Kidney glomerular epithelial cell (primary cell): ENCODE data around the gene GALK2.
"Not testable (repeated sequence)": the region's sequence is repeated elsewhere in the genome, so short reads cannot be mapped to it uniquely, and the experiment has no call there.

Source experiments
- DNase-seq: peaks from one replicate; lab custom pipeline; 2025; lab: John Stamatoyannopoulos, UW

The GALK2 gene

DNA sequence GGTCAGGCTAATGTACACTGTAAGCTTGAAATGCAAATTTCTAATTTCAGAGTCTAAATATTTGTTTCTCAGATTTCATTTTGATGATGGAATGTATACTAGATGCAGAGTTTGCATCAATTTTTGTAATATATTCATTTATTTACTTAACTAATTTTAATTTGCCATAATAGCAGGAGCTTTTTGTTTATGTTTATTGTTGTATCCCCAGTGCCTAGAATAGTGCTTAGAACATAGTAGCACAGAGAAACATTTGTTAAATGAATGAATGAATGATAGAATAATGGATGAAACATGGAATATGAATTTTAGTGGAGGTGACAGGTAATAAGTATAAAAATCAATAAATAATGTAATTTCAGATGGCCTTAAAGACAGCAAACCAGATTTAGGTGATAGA is 5.2 kb upstream of the GALK2 start:
- DNase-seq: no peak

DNA sequence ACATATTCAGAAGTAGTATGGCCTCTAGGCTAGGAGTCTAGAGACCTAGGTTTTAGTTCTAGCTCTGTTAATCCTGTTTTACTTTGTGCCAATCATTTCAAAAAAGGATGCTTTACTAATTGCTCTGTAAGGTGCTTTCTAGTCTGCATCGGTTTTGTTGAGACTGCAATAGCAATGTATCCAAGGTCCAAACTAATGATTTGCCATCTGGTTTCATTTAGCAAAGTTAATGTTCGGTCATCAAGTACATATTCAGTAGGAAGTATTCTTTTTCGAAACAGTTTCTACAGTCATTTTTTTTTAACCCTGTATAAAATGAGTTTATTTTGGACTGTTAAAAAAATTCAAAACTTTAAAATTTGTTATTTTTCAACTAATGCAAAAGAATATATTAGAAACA is 2.0 kb upstream of the GALK2 start:
- no peak for DNase-seq

DNA sequence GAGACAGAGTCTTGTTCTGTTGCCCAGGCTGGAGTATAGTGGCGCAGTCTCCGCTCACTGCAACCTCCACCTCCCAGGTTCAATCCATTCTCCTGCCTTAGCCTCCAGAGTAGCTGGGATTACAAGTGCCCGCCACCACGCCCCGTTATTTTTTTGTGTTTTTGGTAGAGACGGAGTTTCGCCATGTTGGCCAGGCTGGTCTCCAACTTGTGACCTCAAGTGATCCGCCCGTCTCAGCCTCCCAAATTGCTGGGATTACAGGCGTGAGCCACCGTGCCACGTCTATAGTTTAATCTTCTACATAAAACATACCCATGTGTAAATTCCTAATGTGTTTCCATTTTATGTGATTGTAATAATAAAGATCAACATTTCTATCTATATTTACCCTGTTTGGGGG is 1.7 kb downstream of the GALK2 start:
- DNase-seq: no peak

DNA sequence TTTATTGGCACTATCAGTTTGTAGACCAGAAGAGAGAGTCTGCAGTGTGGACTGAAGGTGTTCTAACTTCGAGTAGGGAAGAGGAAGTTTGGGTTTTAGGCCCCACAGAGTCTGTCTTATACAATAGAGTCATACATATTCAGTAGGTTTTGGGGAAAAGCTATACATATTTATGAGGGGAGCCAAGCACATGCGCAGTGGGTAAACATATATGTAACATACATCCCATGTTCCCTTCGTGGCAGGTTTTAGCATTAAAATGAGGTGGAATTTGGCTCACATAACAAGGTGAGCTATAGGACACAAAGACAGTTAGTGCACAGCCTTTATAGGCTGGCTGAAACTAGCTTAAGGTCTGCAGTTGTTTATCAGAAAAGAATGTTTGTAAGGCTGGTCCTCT is 4.9 kb downstream of the GALK2 start:
- no peak for DNase-seq

DNA sequence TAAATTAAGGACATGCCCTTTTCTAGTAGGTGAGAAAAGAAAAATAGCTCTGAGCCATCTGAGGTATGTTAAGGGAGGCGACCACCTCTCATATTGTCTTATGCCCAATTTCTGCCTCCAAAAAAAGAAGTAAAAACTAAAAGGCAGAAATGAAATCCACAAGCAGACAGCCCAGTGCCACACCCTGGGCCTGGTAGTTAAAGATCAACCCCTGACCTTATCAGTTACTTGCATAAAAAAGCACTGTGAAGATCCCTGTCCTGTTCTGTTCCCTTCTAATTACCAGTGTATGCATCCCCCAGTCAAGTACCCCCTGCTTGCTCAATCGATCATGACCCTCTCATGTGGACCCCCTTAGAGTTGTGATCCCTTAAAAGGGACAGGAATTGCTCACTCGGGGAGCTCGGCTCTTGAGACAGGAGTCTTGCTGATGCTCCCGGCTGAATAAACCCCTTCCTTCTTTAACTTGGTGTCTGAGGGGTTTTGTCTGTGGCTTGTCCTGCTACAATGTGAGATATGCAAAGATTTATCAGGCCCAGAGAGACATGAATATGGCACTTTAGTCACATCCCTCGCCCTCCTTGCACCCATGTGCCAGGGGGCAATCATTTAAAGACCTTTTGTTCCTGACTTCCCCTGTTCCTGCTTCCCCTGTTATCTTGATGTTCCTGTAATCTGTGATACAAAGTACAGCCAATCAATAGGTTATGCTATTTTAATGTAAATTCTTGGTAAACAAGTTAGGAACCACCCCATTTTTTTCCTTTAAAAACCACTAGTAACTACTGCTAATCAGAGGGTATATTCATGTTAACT is 5.7 kb downstream of the GALK2 start:
- not testable (repeated sequence) for DNase-seq

DNA sequence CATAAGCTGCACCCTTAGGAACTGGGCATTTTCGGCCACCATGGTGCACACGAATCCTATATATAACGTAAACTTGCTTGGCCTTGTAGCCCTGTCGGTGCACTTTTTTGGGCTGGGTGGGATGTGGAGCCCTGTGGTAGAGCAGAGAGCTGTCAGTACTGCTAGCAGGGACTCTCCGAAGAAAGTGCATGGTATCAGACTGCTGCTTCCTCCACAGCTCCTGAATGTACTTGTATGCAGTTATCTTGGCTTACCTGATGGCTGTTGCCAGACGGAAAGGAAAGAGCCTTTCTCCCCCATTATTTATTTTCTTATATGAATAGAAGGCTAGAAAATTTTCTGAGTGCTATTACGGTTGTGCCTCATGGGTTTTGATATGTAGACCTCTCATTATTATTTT is 8.4 kb downstream of the GALK2 start:
- DNase-seq: no peak

DNA sequence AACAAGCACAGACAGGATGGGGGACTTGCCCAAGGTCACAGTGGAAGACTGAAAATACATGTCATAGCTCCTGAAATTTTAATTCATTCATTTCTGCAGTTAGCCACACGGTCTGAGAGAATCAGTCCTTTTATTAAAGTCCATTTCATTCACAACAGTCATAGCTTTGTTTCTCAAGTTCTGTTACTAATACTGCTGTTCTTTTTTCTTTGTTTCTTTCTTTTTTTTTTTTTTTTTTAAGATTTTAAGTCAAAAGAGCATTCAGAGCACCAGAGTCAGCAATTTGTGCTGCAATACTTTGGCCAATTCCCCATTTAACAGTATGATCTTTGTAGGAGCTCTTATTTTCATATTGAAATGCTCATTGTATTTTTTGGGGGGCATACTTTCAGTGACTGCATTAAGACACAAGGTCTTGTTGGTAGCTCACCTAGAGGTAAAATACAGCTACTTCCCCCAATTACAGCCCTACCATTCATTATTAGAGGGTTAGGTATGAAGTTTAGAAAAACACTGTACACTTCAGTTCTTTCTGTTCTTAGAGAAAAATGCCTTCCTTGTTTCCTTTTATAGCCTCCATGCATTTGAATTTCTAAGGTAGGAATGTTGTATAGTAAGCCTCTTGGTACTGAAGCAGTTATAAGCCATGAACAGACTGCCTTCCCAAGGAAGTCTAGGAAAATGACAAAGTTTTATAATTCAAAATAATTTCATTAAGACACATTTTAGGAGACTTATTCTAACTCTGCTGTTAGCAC is 9.6 kb downstream of the GALK2 start:
- no peak for DNase-seq

DNA sequence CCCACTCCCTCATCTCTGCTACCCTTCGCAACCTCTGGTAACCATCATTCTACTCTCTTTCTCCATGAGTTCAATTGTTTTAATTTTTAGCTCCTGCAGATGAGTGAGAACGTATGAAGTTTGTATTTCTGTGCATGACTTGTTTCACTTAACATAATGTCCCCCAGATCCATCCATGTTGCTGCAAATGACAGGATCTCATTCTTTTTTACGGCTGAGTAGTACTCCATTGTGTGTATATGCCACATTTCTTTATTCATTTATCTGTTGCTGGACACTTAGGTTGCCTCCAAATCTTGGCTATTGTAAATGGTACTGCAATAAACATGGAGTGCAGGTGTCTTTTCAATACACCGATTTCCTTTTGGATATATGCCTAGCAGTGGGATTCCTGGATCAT is 12.1 kb downstream of the GALK2 start:
- no peak for DNase-seq

DNA sequence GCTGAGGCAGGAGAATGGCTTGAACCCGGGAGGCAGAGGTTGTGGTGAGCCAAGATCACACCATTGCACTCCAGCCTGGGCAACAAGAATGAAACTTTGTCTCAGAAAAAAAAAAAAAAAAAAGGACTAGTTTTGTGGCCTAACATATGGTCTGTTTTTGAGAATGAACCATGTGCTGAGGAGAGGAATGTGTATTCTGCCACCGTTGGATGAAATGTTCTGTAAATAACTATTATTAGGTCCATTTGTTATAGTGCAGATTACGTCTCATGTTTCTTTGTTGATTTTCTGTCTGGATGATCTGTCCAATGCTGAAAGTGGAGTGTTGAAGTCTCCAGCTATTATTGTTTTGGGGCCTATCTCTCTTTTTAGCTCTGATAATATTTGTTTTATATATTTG is 13.7 kb downstream of the GALK2 start:
- DNase-seq: not testable (repeated sequence)

DNA sequence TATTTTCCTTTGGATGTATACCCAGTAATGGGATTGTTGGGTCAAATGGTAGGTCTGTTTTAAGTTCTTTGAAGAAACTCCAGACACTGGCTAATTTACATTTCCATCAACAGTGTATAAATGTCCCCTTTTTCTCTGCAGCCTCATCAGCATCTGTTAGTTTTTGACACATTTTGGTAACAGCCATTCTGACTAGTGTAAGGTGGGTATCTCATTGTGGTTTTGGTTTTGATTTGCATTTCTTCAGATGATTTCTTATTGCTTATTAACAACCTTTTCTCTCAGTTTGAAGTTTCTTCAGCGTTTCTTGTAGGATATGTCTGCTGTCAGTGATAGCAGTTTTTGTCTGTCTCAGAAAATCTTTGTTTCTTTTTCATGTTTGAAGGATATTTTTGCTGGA is 15.4 kb downstream of the GALK2 start:
- no peak for DNase-seq

DNA sequence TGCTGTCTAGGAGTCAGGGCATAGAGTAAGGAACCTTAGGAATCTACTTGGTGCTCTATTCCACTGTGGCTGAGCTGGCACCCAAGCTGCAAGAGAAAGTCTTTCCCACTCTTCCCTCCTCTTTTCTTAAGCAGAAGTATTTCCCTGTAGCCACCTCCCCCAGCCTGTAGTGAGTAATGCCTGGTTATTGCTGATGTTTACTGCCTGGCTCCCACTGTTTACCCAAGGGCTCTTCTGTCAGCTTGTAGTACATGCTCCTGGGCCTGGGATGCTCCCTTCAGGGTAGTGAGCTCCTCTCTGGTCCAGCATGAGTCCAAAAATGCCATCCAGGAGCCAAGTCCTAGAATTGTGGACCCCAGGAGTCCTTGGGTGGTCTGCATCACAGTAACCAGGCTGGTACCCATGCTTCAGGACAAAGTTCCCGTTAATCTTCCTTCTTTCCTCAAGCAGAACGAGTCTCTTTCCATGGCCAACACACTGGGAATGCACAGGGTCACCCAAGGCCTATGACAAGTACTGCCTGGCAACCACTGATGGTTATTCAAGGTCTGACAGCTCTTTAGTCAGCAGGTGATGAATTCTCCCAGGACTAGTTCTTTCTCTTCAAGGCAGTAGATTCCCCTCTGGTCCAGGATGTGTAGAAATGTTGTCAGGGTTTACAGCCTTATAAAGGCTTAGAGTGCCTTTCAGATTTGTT is 17.6 kb downstream of the GALK2 start:
- no peak for DNase-seq

DNA sequence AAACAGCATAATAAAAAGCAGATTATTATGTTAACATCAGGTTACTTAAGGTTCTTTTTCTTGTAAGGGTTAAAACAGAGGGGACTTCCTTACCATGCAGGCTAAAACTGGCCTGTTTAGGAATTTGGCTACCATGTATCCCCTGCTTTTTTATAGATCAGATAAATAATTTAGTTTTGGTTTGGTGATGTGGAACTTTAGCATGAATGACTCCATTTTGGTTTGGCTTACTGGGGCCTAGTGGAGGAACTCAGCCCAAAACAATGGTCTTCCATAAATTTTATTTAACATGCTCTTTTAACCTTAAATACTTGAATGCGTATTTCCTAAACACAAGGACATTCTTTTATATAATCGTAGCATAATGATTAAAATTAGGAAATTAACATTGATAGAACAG is 18.9 kb downstream of the GALK2 start:
- no peak for DNase-seq

DNA sequence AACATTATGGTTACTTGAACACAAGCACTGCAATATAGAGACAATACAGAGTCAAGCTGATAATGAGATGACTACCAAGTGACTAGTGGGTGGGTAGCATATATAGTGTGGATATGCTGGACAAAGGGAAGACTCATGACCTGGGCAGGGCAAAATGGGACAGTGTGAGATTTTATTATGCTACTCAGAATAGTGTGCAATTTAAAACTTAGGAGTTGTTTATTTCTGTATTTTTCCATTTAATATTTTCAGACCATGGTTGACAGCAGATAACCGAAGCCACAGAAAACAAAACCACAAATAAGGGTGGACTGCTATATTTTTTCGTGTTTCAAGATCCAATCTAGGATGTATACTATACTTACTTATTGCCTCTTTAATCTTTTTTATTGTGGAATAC is 19.6 kb downstream of the GALK2 start:
- DNase-seq: no peak

DNA sequence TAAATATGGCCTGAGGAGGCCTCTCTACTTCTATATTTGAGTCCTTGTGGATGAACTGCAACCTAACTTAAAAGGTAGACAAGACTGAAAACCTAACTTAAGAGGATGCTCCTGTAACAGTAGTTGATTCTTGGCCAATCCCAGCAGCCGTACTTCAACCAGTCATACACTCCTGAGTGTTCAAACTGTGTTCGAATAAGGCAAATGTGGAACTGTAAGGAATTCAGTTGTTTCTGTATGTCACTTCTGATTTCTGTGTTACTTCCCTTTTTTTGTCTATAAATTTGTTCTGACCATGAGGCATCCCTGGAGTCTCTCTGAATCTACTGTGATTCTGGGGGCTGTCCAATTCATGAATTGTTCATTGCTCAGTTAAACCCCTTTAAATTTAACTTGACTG is 20.5 kb downstream of the GALK2 start:
- DNase-seq: no peak

DNA sequence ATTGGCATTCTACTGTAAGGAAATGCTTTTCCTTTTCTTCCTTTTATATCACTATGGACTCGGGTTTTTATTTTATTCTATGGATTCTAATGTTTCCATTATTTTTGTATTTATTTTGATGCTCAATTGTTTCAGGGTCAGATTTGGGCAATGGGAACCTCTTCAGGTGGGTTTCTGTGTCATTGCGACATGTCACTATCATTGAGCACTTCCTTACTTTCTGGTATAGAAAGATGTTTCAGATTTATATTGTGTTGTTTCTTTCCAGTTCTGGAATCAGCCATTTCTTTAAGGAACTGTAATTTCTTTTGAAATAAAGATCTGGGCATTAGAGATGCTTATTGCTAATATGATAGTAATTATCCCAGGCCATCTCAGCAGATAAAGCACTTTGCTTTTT is 21.8 kb downstream of the GALK2 start:
- no peak for DNase-seq

DNA sequence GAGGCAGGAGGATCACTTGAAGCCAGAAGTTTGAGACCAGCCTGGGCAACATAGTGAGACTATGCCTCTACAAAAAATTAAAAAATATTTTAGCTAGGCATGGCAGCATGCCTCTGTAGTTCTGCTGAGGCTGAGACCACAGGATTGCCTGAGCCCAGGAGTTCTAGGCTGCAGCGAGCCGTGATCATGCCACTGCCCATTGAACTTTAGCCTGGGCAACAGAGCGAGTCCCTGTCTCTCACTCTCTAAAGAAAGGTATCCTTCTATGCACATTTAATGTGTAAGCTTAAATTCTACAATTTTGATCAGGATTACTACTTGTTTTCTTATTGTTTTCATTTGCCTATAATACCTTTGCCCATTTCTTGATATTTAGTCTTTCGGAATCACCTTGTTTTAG is 26.8 kb downstream of the GALK2 start:
- no peak for DNase-seq

DNA sequence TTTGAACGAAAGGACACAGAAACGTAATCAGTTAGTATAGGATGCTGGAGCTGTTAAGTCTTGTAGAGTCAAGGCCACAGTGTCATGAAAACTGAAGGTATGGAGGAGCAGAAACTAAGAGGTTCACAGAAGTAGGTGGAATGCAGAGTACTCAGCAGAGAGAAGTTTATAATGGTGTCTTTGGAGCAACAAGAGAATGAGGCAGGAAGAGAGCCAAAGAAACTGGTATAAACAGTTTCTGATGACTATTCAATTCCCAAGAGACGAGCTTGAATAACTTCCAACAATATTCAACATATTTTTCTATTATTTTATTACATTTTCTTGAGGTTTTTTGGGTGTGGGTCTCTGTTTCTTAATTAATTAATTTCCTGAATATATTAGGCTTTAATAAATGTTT is 29.6 kb downstream of the GALK2 start:
- DNase-seq: no peak

DNA sequence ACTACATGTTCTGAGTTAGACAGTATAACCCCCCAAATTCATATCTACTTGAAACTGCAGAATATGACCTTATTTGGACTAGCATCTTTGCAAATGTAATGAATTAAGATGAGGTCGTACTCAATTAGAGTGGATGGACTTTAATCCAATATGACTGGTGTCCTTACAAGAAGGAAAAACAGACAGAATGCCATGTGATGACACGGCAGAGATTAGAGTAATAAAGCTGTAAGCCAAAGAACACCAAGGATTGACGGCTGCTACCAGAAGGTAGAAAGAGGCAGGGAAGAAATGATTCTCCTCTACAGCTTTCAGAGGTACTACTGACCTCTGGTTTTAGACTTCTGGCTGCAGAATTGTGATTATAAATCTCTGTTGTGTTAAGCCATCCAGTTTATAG is 30.3 kb downstream of the GALK2 start:
- DNase-seq: no peak

DNA sequence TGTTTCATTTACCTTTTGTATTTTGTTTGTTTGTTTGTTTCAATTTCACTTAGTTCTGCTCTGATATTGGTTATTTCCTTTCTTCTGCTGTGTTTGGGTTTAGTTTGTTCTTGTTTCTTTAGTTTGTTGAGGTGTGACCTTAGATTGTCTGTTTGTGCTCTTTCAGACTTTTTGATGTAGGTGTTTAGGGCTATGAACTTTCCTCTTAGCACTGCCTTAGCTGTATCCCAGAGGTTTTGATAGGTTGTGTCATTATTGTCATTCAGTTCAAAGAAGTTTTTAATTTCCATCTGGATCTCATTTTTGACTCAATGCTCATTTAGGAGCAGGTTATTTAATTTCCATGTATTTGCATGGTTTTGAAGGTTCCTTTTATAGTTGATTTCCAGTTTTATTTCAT is 38.1 kb downstream of the GALK2 start:
- DNase-seq: not testable (repeated sequence)

DNA sequence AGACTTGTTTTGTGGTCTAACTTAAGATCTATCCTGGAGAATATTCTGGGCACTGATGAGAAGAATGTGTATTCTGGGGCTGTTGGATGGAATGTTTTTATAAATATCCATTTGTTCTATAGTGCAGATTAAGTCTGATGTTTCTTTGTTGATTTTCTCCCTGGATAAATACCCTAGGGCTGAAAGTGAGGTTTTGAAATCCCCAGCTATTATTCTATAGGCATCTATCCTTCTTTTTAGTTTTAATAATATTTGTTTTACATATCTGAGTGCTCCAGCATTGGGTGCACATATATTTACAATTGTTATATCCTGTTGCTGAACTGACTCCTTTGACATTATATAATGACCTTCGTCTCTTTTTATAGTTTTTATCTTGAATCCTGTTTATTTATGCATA is 42.9 kb downstream of the GALK2 start:
- DNase-seq: no peak

DNA sequence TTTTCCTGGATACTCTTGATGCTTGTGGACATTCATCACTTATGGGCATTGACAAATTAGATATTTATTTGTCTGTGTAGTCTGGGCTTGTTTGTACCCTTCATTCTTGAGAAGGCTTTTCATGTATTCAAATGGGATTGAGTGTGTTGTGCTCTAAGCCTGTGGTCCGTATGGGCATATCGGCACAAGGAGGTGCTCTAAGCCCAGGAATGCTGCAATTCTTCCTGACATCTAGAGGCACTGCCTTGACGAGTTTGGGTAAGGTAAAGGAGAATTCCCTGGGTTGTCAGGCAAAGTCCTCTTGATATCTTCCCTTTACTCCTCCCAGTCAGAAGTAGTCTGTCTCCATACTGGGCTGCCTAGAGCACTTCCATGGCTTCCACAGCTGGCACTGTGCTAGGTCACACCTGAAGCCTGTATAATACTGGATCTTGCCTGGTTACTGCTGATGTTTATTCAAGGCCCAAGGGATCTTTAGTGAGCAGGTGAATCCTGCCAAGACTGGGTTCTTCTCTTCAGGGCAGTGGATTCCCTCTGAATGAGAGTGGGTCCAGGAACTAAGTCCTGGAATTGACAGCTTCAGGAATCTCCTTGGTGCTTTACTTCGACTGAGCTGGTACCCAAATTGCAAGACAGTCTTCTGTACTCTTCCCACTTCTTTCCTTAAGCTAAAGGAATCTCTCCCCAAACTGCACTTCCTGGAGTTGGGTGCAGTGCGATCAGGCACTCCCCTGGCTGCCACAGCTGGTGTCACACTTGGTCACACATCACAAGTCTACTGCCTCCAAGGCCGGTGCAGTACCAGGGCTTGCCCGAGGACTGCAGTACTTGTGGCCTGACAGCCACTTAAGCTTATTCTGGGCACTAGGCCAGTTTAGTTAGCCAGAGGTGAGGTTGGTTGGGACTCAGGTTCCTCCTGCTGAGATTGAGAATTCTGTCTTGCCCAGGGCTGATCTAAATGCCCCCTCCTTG is 46.0 kb downstream of the GALK2 start:
- DNase-seq: no peak
